Progenitor cell of endocrine pancreas (in vitro differentiated cells): ENCODE results near the gene CPSF4. TPM values are rescaled to one million over a fixed set of nuclear protein-coding genes. Genes with fewer than 3 reads are reported as not detected.

ENCODE experiments used
- DNase-seq: peaks from one replicate; pipeline ENCODE4 v3.0.0; 2021; ENCODE audit warnings: low spot score; ENCODE audit not compliant: unreplicated experiment
- H3K27ac Mint-ChIP-seq: 2 replicates; pipeline ENCODE4 v1.8.0; 2021; ENCODE audit warnings: mild to moderate bottlenecking, moderate library complexity, mixed read lengths
- H3K27me3 Mint-ChIP-seq: 2 replicates; pipeline ENCODE4 v1.8.0; 2021; ENCODE audit warnings: mixed read lengths
- H3K36me3 Mint-ChIP-seq: 2 replicates; pipeline ENCODE4 v1.8.0; 2022; ENCODE audit warnings: mixed read lengths; ENCODE audit not compliant: insufficient read depth
- H3K4me1 Mint-ChIP-seq: 2 replicates; pipeline ENCODE4 v1.8.0; 2021; ENCODE audit warnings: low read depth, mixed read lengths
- H3K4me3 Mint-ChIP-seq: 2 replicates; pipeline ENCODE4 v1.8.0; 2021; ENCODE audit warnings: low read depth, mild to moderate bottlenecking, moderate library complexity, mixed read lengths
- H3K9me3 Mint-ChIP-seq: 2 replicates; pipeline ENCODE4 v1.8.0; 2021; ENCODE audit warnings: low read depth, mixed read lengths
- total RNA-seq: library from RNA; stranded (reverse); gene quantifications from 2 replicates; pipeline ENCODE4 v1.2.1, GENCODE V29; 2021
- TF ChIP-seq, protein P1 (sequence below): fragments of 200-600 bp; sonication (generic); IDR thresholded peaks from one replicate; pipeline ENCODE4 v1.5.0; 2021; ENCODE audit warnings: antibody characterized with exemption, mild to moderate bottlenecking; ENCODE audit not compliant: unreplicated experiment

CPSF4 gene
- total RNA-seq, 1 donor from 2014 or later, result 77.4 TPM

DNA sequence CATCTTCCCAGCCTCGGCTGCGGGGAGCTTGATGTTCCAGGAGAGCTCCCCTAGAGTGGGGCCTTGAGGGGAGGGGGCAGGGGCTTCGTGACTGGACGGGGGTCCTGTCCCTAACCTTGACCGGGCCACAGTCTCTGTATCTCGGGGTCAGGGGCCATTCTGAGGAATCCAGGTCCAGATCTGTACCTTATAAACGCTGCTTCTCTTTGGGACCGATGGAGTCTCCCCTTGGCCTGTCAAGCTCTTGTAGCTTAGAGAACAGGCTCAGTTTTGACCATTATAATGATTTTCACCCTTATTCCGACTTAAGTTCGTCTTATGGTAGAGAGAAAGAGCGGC, 66.5 kb downstream of the CPSF4 start:
- peaks cover 1% of the 10 kb centered on the region for H3K36me3 Mint-ChIP-seq
- no peak for DNase-seq
- H3K4me3 Mint-ChIP-seq, result peak overlapping the region; percentile 99
- peaks cover 16% of the 10 kb centered on the region for H3K4me1 Mint-ChIP-seq
- H3K27ac Mint-ChIP-seq, result peak overlapping the region; percentile 97
- no peaks in the 10 kb centered on the region for H3K9me3 Mint-ChIP-seq
- TF ChIP-seq, protein P1, sequence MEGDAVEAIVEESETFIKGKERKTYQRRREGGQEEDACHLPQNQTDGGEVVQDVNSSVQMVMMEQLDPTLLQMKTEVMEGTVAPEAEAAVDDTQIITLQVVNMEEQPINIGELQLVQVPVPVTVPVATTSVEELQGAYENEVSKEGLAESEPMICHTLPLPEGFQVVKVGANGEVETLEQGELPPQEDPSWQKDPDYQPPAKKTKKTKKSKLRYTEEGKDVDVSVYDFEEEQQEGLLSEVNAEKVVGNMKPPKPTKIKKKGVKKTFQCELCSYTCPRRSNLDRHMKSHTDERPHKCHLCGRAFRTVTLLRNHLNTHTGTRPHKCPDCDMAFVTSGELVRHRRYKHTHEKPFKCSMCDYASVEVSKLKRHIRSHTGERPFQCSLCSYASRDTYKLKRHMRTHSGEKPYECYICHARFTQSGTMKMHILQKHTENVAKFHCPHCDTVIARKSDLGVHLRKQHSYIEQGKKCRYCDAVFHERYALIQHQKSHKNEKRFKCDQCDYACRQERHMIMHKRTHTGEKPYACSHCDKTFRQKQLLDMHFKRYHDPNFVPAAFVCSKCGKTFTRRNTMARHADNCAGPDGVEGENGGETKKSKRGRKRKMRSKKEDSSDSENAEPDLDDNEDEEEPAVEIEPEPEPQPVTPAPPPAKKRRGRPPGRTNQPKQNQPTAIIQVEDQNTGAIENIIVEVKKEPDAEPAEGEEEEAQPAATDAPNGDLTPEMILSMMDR, result no peak
- H3K27me3 Mint-ChIP-seq, result no peaks in the 10 kb centered on the region

Other genes with a start within 250 kb of the CPSF4 start
- 0.34 TPM in 1 of 2 replicates, not detected in the other for gene KPNA7, start 230.8 kb upstream of the CPSF4 start, total RNA-seq
- not detected in 2 replicates for gene MYH16, start 166.1 kb upstream of the CPSF4 start, total RNA-seq
- gene ARPC1A, start 113.0 kb upstream of the CPSF4 start, total RNA-seq, result 135 and 140 TPM in 2 replicates
- gene ARPC1B, start 64.2 kb upstream of the CPSF4 start, total RNA-seq, result 27.5 and 28.2 TPM in 2 replicates
- 128 TPM in 2 replicates for gene PDAP1, start 30.3 kb upstream of the CPSF4 start, total RNA-seq
- gene BUD31, start 30.0 kb upstream of the CPSF4 start, total RNA-seq, result 97.2 and 102 TPM in 2 replicates
- 12.0 and 16.8 TPM in 2 replicates for gene PTCD1, start 145 bp upstream of the CPSF4 start, total RNA-seq
- gene ATP5MF, start 27.2 kb downstream of the CPSF4 start, total RNA-seq, result 328 and 330 TPM in 2 replicates
- gene ZNF789, start 33.9 kb downstream of the CPSF4 start, total RNA-seq, result 26.7 and 27.4 TPM in 2 replicates
- 23.7 and 24.8 TPM in 2 replicates for gene ZNF394, start 61.3 kb downstream of the CPSF4 start, total RNA-seq
- gene ZKSCAN5, start 65.7 kb downstream of the CPSF4 start, total RNA-seq, result 14.7 and 15.2 TPM in 2 replicates
- gene FAM200A, start 113.2 kb downstream of the CPSF4 start, total RNA-seq, result 12.5 and 12.9 TPM in 2 replicates
- gene ZNF655, start 119.7 kb downstream of the CPSF4 start, total RNA-seq, result 70.9 and 72.6 TPM in 2 replicates
- gene TMEM225B, start 159.3 kb downstream of the CPSF4 start, total RNA-seq, result 0.91 and 1.4 TPM in 2 replicates
- 26.4 and 27.9 TPM in 2 replicates for gene ZSCAN25, start 178.0 kb downstream of the CPSF4 start, total RNA-seq
- gene CYP3A5, start 241.1 kb downstream of the CPSF4 start, total RNA-seq, result 4.2 and 4.6 TPM in 2 replicates